ENCODE measurements around the gene DTX3.
A peak's percentile ranks its signal among the peaks of the same experiment; 100 is the strongest.

The DTX3 gene

GRCh38 chr12:57620245-57620935, 15.8 kb downstream of the DTX3 start:
- no peak for DNase-seq (ENCODE audit: low spot score)

- DNase-seq (ENCODE audit: low spot score): no peak
Measured at GRCh38 chr12:57620936-57621496, 16.4 kb downstream of the DTX3 start.

- DNase-seq (ENCODE audit: low spot score): no peak
Measured at GRCh38 chr12:57621497-57622292, 17.1 kb downstream of the DTX3 start.

DNA sequence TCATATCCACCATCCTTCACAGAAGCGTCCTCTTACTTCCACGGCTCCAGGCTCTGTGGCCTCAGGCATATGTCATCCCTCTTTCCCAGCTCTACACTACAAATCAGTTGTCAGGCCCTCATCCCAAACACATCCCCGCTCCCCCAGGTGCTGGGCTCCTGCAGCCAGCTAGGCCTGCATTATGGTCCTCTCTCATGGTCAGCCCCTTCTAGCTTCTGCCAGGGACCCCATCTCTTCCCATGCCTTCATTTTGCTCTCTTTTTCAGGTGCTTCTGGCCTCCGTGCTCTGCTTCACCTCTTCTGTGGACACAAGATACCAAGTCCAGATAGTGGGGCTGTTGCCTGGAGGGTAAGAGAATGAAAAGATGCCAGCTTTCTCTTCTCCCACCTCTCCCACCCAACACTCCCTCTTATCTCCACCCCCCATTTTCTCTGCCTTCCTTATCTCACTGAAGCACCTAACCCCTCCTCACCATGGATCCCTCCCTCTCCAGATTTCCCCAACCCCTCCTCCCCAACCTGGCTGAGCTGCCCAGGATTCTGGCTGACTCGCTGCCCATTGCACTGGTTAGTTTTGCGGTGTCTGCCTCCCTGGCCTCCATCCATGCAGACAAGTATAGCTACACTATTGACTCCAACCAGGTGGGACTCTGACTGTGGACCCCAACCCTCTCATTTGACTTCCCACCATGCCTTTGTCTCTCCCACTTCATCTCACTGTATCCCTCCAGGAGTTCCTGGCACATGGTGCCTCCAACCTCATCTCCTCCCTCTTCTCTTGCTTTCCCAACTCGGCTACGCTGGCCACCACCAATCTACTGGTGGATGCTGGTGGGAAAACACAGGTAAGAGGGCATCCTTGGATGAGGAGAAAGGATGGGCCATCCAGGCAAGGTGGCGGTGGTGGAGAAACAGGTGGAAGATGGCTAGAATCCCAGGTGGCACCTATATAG, 17.9 kb downstream of the DTX3 start:
- DNase-seq (ENCODE audit: low spot score): no peak

DNA sequence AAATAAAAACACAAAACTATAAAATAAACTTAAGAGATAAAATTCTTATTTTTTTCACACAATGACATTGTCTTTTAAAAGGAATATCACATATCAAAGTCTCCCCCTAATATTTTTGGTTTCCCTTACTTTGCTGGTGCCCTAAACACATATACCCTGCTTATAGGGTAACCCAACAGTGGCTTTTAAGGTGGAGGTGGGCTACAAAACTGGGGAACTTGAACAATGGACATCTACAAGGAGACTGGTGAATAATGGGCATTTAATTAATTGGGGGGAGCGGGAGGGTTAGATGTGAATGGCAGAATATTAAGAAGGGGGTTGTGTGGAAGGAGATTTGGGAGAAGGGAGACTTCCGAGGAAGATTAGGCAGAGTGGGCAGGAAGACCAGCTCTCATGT, 18.8 kb downstream of the DTX3 start:
- DNase-seq (ENCODE audit: low spot score): no peak

- DNase-seq (ENCODE audit: low spot score): no peak
Measured at GRCh38 chr12:57623811-57624390, 19.3 kb downstream of the DTX3 start.

DNA sequence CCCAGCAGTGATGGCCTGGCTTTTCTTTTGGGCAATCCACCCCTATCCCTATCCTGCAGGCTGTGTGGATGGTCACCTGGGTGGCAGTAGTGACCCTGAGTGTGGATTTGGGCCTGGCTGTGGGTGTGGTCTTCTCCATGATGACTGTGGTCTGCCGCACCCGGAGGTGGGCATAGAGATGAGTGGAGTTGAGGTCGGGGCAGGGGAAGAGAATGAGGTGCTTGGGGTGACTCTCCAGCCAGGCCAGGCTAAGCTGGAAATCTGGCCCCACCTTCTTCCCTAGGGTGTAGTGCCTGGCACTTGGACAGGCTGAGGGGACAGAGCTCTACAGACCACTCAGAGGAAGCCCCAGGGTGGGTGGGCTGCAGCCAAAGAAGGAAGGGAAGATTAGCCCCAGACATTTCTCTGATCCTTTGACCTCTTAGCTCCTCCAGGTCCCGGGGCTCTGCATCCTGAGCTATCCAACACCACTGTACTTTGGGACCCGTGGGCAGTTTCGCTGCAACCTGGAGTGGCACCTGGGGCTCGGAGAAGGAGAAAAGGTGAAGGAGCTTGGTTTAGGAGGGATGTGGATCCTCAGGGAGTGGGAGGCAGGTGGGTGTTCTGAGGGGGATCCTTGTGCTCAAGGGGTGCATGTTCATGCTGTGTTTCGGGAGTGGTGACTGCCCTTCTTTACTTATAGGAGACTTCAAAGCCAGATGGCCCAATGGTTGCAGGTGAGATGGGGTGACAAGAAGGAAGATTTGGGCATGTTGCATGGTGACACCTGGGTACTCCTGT, 20.0 kb downstream of the DTX3 start:
- DNase-seq (ENCODE audit: low spot score): no peak

DNA sequence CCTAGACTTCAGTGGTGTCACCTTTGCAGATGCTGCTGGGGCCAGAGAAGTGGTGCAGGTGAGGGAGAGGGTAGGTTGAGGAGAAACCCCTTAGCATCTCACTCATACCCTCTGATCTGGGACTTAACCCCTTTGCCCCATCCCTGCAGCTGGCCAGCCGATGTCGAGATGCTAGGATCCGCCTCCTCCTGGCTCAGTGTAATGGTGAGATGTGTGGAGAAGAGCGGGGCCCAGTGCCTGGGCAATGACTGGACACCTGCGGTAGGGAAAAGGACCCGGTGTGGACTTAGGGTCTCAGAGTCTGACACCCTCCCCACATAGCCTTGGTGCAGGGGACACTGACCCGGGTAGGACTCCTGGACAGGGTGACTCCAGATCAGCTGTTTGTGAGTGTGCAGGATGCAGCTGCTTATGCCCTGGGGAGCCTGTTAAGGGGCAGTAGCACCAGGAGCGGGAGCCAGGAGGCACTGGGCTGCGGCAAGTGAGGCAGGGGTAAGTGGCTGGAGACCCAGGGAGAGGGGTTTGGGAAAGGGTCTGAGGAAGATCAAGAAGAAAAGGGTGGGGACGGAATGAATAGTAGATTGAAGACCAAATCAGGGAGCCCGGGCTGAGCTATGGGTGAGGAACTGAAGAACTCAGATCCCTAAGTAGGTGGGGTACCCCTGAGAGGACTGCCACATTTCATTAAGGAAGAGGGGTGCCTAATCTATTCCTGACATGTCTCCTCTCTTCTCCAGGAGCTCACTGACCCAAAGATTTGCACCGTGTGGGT, 20.8 kb downstream of the DTX3 start:
- no peak for DNase-seq (ENCODE audit: low spot score)

DNA sequence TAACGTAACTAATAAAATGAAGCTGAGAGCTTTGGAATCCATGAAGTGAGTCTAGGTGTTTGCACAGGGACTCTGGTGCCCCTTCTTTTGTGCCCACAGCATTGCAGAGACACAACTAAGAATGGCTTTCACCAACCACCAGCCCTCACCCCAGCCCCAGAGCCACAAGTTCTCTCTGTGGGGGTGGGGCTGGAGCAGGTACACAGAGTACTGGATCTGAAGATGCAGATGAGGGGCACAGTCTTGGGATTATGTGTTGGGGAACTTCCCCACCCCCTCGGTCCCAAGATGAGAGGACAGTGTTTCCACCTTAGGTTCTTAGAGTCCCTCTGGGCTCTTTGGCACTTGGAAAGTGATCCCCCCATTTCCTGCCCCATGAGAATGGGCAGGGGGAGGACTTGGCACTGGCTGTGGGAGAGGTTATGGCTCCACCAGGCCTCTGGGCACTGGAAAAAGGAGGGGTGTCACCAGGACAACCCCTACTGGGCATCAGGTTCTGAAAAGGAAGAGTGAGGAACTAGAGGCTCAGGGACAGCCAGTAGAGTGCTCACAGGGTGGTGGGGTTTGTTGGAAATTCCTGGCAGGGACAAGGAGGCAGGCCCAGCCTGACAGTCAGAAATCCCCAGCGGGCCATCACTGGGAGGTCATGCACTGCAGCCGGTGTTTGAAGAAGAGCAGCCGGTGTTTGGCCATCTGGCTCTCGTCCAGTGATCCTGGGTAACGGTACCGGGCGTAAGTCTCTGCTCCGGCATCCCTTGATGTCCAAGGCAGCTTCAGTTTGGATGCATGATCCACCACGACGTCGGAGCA, 21.7 kb downstream of the DTX3 start:
- no peak for DNase-seq (ENCODE audit: low spot score)

DNA sequence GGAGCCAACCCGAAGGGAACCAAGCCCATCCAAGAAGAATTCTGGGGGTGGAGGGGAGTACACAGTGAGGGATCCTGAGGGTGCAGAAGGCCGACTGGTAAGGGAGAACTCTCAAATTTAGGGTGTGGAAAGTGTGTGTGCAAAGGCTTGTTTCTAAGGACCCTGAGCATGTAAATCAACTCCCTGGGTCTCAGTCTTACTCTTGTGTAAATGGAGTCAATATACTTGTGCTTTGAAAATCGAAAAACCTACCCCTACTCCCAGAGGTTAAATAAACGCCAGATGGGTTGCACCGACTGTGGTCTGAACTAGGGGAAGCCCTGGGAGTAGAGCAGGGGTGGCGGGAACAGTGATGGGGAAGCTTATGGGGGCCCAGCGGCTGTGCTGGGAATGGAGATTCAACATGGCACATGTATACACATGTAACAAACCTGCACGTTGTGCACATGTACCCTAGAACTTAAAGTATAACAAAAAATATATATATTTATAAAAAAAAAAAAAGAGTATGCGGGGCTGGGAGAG, 22.4 kb downstream of the DTX3 start:
- DNase-seq (ENCODE audit: low spot score): no peak

GRCh38 chr12:57627501-57628279, 23.1 kb downstream of the DTX3 start:
- DNase-seq (ENCODE audit: low spot score): no peak

GRCh38 chr12:57628280-57629191, 23.9 kb downstream of the DTX3 start:
- no peak for DNase-seq (ENCODE audit: low spot score)

DNA sequence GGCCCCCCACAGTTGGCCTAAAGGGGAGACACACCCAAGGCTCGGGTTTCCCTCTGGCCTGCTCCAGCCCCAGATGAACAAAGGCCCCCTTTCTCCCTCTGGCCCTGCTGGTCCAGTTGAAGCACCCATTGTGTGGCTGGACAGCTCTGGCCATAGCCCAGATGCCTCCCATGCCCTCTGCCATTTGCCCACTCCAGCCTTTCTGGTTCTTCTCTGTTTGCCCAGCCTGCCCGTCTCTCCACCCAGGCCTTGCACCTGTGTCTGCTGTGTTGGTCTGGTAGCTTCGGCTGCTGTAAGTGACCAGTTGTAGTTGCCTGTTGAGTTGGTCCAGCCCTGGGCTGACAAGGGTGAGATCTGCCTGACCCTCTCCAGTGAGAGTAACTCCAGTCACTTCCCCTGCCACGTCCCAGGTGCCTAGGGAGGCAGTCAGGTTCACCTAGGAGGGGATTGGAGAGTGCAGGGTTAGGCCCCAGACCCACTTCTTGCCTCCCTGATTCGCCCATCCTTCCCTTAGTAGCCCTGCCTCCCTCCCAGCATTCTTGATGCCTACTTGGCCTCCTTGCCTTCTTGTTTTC, 25.4 kb downstream of the DTX3 start:
- peak; percentile 69 for DNase-seq (ENCODE audit: low spot score)

- no peak for DNase-seq (ENCODE audit: low spot score)
Measured at GRCh38 chr12:57630891-57631433, 26.3 kb downstream of the DTX3 start.

DNA sequence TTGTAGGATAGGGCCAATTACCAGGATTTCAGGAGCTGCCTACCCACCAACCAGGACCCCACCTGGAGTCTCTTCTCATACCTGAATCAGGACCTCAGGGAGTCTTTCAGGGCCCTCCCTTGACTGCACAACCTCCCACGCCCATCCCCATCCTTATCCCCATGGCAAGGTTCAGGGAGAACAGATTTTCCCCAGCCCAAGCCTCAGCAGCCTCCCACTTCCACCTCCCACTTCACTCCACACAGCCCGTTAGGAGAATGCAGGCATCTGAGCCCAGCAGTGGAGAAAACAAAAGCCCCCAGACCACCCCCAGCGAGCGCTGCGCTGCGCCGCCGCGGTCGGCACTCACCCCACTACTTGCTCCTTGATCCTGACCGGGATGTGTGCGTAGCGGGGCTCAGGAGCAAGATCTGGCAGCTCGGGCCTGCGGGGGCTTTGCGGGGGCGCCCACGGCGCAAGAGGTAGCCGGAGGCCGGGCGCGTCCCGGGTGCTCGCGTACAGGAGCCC, 27.0 kb downstream of the DTX3 start:
- no peak for DNase-seq (ENCODE audit: low spot score)
